ENCODE data around the gene PSD4. TPM values are rescaled to one million over a fixed set of nuclear protein-coding genes. Genes with fewer than 3 reads are reported as not detected.

The PSD4 gene
- total and polyA plus RNA-seq, 2 of the 4 experiments (the other 2 are of a cell fraction) = 0.36 to 0.70 TPM

GRCh38 chr2:113133704-113134598 lies 39.8 kb upstream of the PSD4 start:
- no peak for ATAC-seq (ENCODE audit: low read depth)
- intact Hi-C loops (cut with micrococcal nuclease) (no loop called here), dilution Hi-C loops (cut with HindIII; ENCODE audit: low sequenced_read_pairs, unreplicated experiment) (no loop called here), in situ Hi-C loops (cut with MboI; ENCODE audit: low sequenced_read_pairs) (no loop called here)
- Histone ChIP-seq H2BK15ac (ENCODE audit: low read depth, low read length) (no peak overlapping the region), H2BK120ac (ENCODE audit: low read depth, low read length) (no peak overlapping the region), H3K27ac (ENCODE audit: insufficient read depth, low read length) (no peak overlapping the region), H2BK20ac (ENCODE audit: low read depth, low read length) (no peak overlapping the region), H3K4me3 (ENCODE audit: insufficient read depth, low read depth, low read length) (no peak overlapping the region), H3K9me1 (ENCODE audit: insufficient read depth, low read length) (no peaks in the 10 kb centered on the region), H3K79me1 (ENCODE audit: low read depth in 1 of 2, low read length in 2 of 2) (no peaks in the 10 kb centered on the region), H3K4me2 (ENCODE audit: low read depth, low read length) (no peak overlapping the region), H2BK5ac (ENCODE audit: low read depth, low read length, poor library complexity, severe bottlenecking) (no peak overlapping the region), H2AK9ac (replicated peaks; ENCODE audit: low read depth, low read length, poor library complexity) (no peak overlapping the region), H4K20me1 (ENCODE audit: insufficient read depth, low read length) (no peaks in the 10 kb centered on the region), H3K56ac (ENCODE audit: extremely low read depth, insufficient read depth, low read length) (no peak overlapping the region), H2AFZ (replicated peaks; ENCODE audit: low read length, poor library complexity) (no peak overlapping the region), H3K14ac (replicated peaks; ENCODE audit: low read depth, low read length) (no peak overlapping the region), H3K4me1 (ENCODE audit: control insufficient read depth, insufficient read depth, low read length) (no peaks in the 10 kb centered on the region), H3K4ac (ENCODE audit: low read depth, low read length) (no peak overlapping the region), H3K9me3 (ENCODE audit: control insufficient read depth, insufficient read depth, low read length) (no peaks in the 10 kb centered on the region), H3K18ac (ENCODE audit: low read depth, low read length) (no peak overlapping the region), H2AK5ac (ENCODE audit: low read depth, low read length) (no peak overlapping the region), H3K27me3 (ENCODE audit: control insufficient read depth, insufficient read depth, low read length) (peaks cover 23% of the 10 kb centered on the region), H4K91ac (ENCODE audit: insufficient read depth, low read depth, low read length) (no peak overlapping the region), H3K36me3 (ENCODE audit: control insufficient read depth, insufficient read depth, low read length) (no peaks in the 10 kb centered on the region), H3K23ac (ENCODE audit: low read depth, low read length) (no peak overlapping the region), H4K5ac (ENCODE audit: low read depth, low read length) (no peak overlapping the region), H3K9ac (ENCODE audit: low read depth, low read length) (no peak overlapping the region), H4K8ac (ENCODE audit: low read depth in 2 of 2, low read length in 2 of 2) (no peak overlapping the region)
- no peak for DNase-seq
- WGBS, 2 experiments (ENCODE audit: extremely low coverage in 2 of 2, insufficient read length in 1 of 2) = 49% methylated on average over 5 of the region's 7 CpGs; no CpG with 5 or more reads in 1 of the 2 experiments
- BruUV-seq (replicated peaks) = no TSS peak
- ChIA-PET POLR2A (ENCODE audit: unreplicated experiment) (no interaction called here), CTCF (no interaction called here)
- no peak for TF ChIP-seq CEBPB (IDR thresholded peaks at IDR 0.05; ENCODE audit: low read depth, low read length)
- no peak for TF ChIP-seq SMC3 (IDR thresholded peaks at IDR 0.05; ENCODE audit: low read depth, low read length)
- TF ChIP-seq CHD1 (IDR thresholded peaks at IDR 0.05; ENCODE audit: low read depth, low read length) = no peak
